GM18951 (cell line): Measurements from ENCODE around the gene PSMA6.
"Not testable (repeated sequence)": the region's sequence is repeated elsewhere in the genome, so short reads cannot be mapped to it uniquely, and the experiment has no call there.

Experiments
- POLR2A ChIP-seq: IDR thresholded peaks from 4 replicates; pipeline ENCODE4 v1.6.1; 2011; ENCODE audit warnings: mild to moderate bottlenecking; ENCODE audit not compliant: insufficient read length, insufficient read depth; ENCODE audit errors: extremely low read depth
- in situ Hi-C: fragments of 300-500 bp; cut with MboI; formaldehyde crosslinking; loops from one replicate; pipeline ENCODE4 v1.12.0; 2022; ENCODE audit warnings: low sequenced_read_pairs, mixed read lengths, inconsistent platforms; ENCODE audit not compliant: unreplicated experiment

Gene PSMA6

DNA sequence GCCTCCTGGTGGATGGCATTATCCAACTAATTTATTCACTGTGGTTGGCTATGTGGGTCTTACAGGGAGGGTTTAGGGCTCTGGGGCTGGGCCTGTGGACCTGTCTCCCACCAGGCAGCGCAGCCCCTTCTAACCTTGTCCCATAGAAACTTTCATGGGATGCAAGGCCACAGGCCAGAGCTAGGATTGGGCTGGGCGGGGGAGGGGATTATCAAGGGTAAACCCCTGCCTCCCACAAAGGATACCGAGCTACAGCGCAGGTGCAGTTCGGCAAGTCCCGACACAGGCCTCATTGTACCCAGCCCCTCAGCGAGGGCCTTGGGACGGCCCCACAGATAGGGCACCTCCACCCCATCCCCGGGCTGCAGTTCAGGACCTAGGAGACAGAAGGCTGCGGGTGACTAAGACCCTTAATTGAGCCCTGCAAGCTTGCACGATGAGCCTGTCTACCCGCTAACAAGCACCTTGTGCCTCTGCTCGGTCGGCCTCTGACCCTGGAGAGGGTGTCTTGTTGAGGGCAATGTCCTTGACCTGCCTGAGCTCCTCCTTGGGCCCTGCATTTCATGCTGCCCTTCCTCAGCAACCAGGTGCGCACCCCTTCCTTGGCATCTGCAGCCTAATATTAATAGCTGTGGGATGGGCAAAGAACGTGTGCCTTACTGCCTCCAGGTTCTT lies 46.7 kb downstream of the PSMA6 start:
- TF ChIP-seq POLR2A, result no peak
- in situ Hi-C loops, result no loop called here

DNA sequence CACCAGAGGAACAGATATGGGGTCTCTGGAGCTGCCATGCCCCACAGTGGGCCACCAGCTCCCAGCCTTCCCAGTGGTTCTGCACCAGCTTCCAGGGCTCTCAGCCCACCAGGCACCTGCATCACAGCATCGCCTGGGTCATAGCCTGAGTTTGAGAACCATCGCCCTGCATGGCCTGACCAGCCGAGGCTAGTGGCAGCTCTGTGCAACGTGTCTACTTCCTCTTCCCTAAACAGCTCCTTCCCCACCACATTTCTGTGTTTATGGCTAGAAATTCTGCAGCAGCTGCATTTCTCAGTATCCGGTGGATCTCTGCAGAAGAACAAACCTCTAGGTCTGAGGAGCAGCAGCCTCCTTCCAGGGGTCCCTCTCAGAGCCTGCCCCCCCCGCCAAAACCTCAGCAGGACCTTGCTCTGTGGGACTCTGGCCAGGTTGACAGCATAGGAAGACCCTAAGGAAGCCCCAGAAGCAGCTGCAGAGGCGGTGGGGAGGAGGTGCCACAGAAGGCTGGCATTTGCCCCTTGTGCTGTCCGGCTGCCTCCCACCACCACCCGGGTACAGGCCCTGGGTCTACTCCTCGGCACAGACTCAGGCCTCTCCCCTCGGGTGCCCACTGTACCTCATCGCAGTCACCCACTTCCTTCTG lies 47.7 kb downstream of the PSMA6 start:
- in situ Hi-C loops, result no loop called here
- TF ChIP-seq POLR2A, result no peak

DNA sequence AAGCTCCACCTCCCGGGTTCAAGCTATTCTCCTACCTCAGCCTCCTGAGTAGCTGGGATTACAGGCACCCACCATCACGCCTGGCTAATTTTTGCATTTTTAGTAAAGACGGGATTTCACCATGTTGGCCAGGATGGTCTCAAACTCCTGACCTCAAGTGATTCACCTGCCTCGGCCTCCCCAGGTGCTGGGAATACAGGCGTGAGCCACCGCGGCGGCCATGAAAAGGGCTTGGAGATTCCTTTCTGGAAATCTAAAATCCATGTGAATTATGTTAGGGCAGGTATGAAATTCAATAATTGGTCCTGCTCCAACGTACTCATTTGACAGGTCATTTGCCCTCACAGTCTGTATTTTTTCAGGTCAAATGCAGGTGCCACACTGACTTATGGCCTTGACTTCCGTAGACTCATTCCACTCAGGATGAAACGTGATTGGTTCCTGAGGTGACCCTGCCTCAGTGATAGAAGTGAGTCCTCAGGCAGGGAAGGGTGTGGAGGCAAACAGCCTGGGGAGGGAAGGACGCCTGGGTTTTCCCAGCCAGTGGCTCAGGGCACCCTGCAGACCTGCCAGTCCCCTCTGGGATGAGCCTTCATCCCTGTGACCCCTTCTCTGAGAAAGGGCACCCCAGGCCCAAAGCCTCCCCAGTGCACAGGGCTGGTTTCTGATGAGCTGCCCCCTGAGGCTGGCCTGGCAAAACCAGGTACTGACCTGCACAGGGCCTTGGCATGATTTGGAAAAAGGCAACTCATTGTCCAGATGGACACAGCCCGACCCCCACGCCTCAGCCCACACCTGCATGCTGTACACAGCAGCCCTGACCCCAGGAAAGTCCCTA lies 48.7 kb downstream of the PSMA6 start:
- in situ Hi-C loops, result no loop called here
- no peak for TF ChIP-seq POLR2A

DNA sequence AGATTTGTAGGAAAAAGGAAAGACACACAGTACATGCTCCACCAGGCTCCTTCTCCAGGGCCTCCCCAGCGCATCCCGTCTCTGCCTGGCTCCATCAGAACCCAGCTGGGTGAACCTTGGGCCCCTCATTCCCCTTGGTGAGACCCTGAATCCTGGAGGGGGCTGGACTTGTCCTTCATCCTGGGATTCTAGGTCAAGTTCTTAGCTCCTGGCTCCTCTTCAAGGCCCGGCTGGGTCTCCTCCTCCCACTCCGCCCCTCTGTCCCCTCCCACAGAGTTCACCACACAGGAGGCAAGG lies 49.2 kb downstream of the PSMA6 start:
- TF ChIP-seq POLR2A, result no peak
- in situ Hi-C loops, result no loop called here

DNA sequence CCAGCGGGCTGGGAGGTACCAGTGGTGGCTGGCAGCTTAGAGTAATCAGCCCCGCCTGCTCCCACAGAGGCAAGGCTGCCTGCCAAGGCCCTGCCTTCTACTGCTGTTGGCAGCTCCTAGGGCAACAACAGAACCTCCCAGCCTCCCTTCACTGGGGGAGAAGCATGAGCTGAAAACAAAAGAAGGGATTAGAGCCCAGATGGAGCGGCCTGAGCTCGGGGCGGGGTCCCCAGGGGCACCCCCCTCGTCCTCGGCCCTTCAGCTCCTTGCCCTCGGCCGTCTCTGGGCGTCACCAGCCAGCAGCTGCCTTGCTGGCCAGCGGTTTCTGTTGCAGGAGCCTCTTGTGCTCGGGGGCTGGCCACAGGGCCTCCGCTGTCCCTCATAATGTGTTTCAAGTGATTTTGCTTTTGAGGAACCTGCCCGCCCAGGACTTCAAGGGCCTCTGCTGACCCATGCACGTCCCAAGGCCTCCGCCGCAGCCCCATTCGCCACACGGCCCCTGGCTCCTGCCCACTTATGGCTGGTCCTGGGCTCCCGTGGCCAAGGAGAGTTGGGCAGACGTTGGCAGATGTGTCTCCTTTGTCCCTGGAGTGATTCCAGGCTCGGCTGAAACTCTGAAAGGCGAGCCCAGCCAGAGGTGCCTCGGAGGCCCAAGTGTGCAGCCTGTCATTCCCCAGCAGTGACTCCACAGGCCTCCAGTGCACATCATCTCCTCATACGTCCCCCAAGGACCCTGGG lies 49.7 kb downstream of the PSMA6 start:
- no peak for TF ChIP-seq POLR2A
- in situ Hi-C loops, result no loop called here

DNA sequence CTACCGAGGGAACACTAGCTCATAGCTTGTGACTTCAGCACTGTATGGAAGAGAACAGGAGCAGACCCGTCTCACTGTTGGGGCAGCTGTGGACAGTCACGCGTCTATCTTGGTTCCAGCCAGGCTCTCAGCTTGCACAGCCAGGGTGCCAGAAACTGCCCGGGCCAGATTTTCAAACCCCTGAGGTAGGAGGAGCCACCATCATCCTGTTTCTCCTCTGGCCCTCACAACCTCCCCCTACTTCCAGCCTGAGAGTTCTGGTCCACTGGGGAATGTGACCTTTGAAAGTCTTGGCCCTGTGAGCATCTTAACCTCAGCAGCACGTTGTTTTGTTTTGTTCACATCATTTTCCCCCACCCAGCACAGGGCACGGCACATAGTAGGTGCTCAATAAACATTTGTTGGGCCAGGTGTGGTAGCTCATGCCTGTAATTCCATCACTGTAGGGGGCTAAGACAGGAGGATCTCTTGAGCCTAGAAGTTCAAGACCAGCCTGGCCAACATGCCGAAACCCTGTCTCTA lies 50.4 kb downstream of the PSMA6 start:
- in situ Hi-C loops, result no loop called here
- no peak for TF ChIP-seq POLR2A

- TF ChIP-seq POLR2A, result no peak
These were observed 51.5 kb downstream of the PSMA6 start for GRCh38 chr14:35343702-35344101.

DNA sequence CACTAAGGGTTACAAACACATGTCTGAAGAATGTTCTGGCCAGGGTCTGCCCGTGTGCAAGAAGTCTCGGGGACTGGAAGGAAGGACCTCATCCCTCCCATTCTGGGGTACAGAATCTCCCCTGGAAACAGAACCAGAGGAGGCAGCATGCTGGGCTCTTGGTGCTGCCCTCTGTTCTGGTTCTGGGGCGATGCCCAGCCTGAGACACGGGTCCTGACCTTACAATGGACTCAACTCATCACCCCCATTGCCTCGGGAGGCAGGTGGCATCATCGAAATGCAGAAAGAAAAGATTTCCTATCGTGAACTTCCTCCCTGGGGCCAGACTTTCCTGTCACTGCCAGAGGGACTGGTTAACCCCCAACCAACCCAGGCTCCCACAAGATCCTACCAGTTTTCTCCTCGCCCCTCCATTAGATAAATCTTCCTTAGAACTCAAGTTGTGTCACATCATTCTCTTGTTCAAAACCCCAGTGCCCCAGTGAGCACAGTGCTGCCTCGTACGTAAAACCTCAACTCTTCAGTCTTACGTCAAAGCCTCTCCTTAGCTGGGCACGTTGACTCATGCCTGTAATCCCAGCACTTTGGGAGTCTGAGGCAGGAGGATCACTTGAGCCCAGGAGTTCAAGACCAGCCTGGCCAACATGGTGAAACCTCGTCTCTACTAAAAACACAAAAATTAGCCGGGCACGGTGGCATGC lies 52.1 kb downstream of the PSMA6 start:
- no peak for TF ChIP-seq POLR2A
- in situ Hi-C loops, result no loop called here

More at GRCh38 chr14:35343702-35344101, 51.5 kb downstream of the PSMA6 start:
- in situ Hi-C loops, result no loop called here

GRCh38 chr14:35346738-35347322 lies 54.6 kb downstream of the PSMA6 start:
- no peak for TF ChIP-seq POLR2A
- in situ Hi-C loops, result no loop called here

DNA sequence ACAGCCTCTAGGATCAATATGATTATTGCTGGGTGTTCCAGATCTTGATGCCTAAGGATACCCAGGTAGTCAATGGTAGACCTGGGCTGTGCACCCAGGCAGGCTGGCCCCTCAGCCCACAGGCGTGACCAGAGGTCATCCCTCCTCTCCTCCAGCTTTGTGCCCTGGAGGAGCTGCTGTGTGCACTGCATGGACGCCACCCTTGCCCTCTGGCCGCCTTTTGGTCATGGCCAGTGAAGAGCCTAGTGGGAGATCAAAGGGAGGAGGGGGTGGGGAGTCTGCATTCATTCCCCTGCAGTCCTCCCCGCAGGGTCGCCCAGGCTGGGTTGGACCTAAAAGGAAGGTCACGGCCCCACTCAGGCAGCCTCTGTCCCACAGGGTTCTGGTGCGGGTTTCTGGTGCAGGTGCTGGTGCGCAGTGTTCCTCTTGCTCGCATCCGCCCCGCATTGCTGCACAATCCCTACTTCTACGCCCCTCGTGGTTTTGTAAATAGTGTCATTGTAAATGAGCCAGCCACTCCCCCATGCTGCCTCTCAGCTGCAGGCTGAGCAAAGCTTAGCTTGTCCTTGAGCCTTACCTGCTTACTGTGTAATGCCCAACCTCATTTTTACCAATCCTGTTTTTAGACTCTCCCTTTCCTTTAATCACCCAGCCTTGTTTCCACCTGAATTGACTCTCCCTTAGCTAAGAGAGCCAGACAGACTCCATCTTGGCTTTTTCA lies 55.3 kb downstream of the PSMA6 start:
- in situ Hi-C loops, result no loop called here
- TF ChIP-seq POLR2A, result no peak

- in situ Hi-C loops, result not testable (repeated sequence)
These were observed 55.8 kb downstream of the PSMA6 start for GRCh38 chr14:35348044-35348380.
